Stimulated activated CD8-positive, alpha-beta memory T cell treated with anti-CD3 and anti-CD28 coated beads, Interleukin-12 subunit alpha, Interleukin-12 subunit beta, amount 100 ng/mL, for 24 hours (primary cell): Measurements from ENCODE around the gene FKBP1A.

Experiments used
- DNase-seq: peaks from one replicate; pipeline ENCODE4 v3.0.0-alpha.2; 2020; ENCODE audit errors: extremely low read depth

Gene FKBP1A

GRCh38 chr20:1386323-1386722 is 6.5 kb downstream of the FKBP1A start:
- DNase-seq, result no peak

GRCh38 chr20:1383623-1384404 is 9.0 kb downstream of the FKBP1A start:
- no peak for DNase-seq

- DNase-seq, result no peak
Measured at GRCh38 chr20:1382670-1383069, 10.2 kb downstream of the FKBP1A start.

- no peak for DNase-seq
Measured at GRCh38 chr20:1381753-1382591, 10.9 kb downstream of the FKBP1A start.

- no peak for DNase-seq
Measured at GRCh38 chr20:1378735-1379125, 14.1 kb downstream of the FKBP1A start.

- no peak for DNase-seq
Measured at GRCh38 chr20:1377984-1378734, 14.7 kb downstream of the FKBP1A start.

GRCh38 chr20:1377341-1377871 is 15.4 kb downstream of the FKBP1A start:
- DNase-seq, result no peak

GRCh38 chr20:1376408-1377270 is 16.2 kb downstream of the FKBP1A start:
- DNase-seq, result no peak

GRCh38 chr20:1376007-1376406 is 16.8 kb downstream of the FKBP1A start:
- DNase-seq, result no peak

- no peak for DNase-seq
Measured at GRCh38 chr20:1375515-1375914, 17.3 kb downstream of the FKBP1A start.

GRCh38 chr20:1374246-1374645 is 18.6 kb downstream of the FKBP1A start:
- DNase-seq, result no peak

GRCh38 chr20:1373614-1374013 is 19.2 kb downstream of the FKBP1A start:
- DNase-seq, result no peak

- DNase-seq, result no peak
Measured at GRCh38 chr20:1373036-1373435, 19.8 kb downstream of the FKBP1A start.

- DNase-seq, result no peak
Measured at GRCh38 chr20:1371830-1372539, 20.9 kb downstream of the FKBP1A start.

GRCh38 chr20:1371202-1371782 is 21.6 kb downstream of the FKBP1A start:
- DNase-seq, result no peak

- DNase-seq, result no peak
Measured at GRCh38 chr20:1370548-1371110, 22.2 kb downstream of the FKBP1A start.

GRCh38 chr20:1369970-1370369 is 22.9 kb downstream of the FKBP1A start:
- DNase-seq, result no peak

- no peak for DNase-seq
Measured at GRCh38 chr20:1368448-1369199, 24.2 kb downstream of the FKBP1A start.

GRCh38 chr20:1367479-1367878 is 25.4 kb downstream of the FKBP1A start:
- DNase-seq, result no peak
